Heart left ventricle (tissue), 16 donors: Measurements from ENCODE around the gene KRTAP4-9. TPM values are rescaled to one million over a fixed set of nuclear protein-coding genes. Genes with fewer than 3 reads are reported as not detected.
"Not testable (repeated sequence)": the region's sequence is repeated elsewhere in the genome, so short reads cannot be mapped to it uniquely, and the experiment has no call there.

Experiments used
- ATAC-seq, 4 donors: fragments of 200-7000 bp; cut with Tn5 transposase; one replicate each; pipeline ENCODE4 v1.9.1; 2020 to 2022; ENCODE audit warnings: moderate library complexity in 4 of 4, mild to moderate bottlenecking in 3 of 4, moderate number of reproducible peaks in 1 of 4
- DNase-seq, 5 donors: peaks; one replicate each; pipeline ENCODE4 v3.0.0-alpha.2; 2020
- H3K27ac ChIP-seq, 12 donors: fragments of 200-600 bp; sonication (generic) in 4 of 12; one replicate each; pipeline versions ENCODE4 v1.5.0 to v1.8.0; 2016 to 2022; ENCODE audit warnings: mild to moderate bottlenecking in 2 of 12
- H3K27me3 ChIP-seq, 9 donors: fragments of 200-600 bp; sonication (generic) in 2 of 9; one replicate each; pipeline versions ENCODE4 v1.5.1 to v1.8.0; 2016 to 2022; ENCODE audit warnings: mild to moderate bottlenecking in 3 of 9
- H3K36me3 ChIP-seq, 9 donors: fragments of 200-600 bp; sonication (generic) in 2 of 9; one replicate each; pipeline versions ENCODE4 v1.5.0 to v1.8.0; 2018 to 2022; ENCODE audit warnings: mild to moderate bottlenecking in 2 of 9
- H3K4me1 ChIP-seq, 12 donors: fragments of 200-600 bp; sonication (generic) in 4 of 12; one replicate each; pipeline versions ENCODE4 v1.5.0 to v1.8.0; 2016 to 2022; ENCODE audit warnings: mild to moderate bottlenecking in 3 of 12
- H3K4me3 ChIP-seq, 12 donors: fragments of 200-600 bp; sonication (generic) in 4 of 12; one replicate each; pipeline versions ENCODE4 v1.5.0 to v1.8.0; 2017 to 2022; ENCODE audit warnings: mild to moderate bottlenecking in 9 of 12, moderate library complexity in 4 of 12
- H3K9me3 ChIP-seq, 12 donors: fragments of 200-600 bp; sonication (generic) in 4 of 12; one replicate each; pipeline versions ENCODE4 v1.5.0 to v1.8.0; 2016 to 2022; ENCODE audit warnings: mild to moderate bottlenecking in 1 of 12
- POLR2A ChIP-seq, 2 donors: fragments of 450-650 bp; IDR thresholded peaks; one replicate each; pipeline ENCODE4 v1.6.1; 2017; ENCODE audit warnings: antibody characterized with exemption in 2 of 2, mild to moderate bottlenecking in 2 of 2, moderate library complexity in 2 of 2
- WGBS, 4 donors: extraction: QIAGEN DNeasy Blood & Tissue Kit in 2 of 4; methylation state at CpG; one replicate each; pipeline versions ENCODE4 v1.1.5 to v1.1.7; 2013 to 2018; 5-methylcytosine and 5-hydroxymethylcytosine counted together
- intact Hi-C, 10 donors: fragments of 100-400 bp; cut with DNase I; formaldehyde crosslinking; loops; one replicate each; pipeline versions ENCODE4 v1.11.1 to v1.14.2; 2022
- polyA plus RNA-seq, 2 donors: library from polyadenylated mRNA; stranded (reverse); fragments of 200-250 nt; gene quantifications; one replicate each; pipeline ENCODE4 v1.2.3, GENCODE V29; 2013
- total RNA-seq, 9 donors: library from RNA; depleted of rRNA in 2 of 9; stranded (reverse); fragments of >200 nt in 2 of 9; fragmentation: NEBNext Ultra II Directional in 3 of 9; extraction: Animal tissue kit (Norgen Biotek cat#: 25700) in 3 of 9; gene quantifications; one replicate each; pipeline versions ENCODE4 v1.1.0 to v1.2.4, GENCODE V29; 2016 to 2023
- TF ChIP-seq, protein P1 (sequence below), 12 donors: fragments of 200-600 bp; sonication (generic) in 4 of 12; IDR thresholded peaks; one replicate each; pipeline versions ENCODE4 v1.5.0 to v1.8.0; 2018 to 2022; ENCODE audit warnings: antibody characterized with exemption in 12 of 12, mild to moderate bottlenecking in 5 of 12
- donor health status: ischemic (EF 13 %, LVEDD 7.1; RV severe dilation, severe dysfunction).
- donor health status: healthy with polysubstance abuse.
- donor health status: DM: no; HTN: yes; CAD: no.
- donor health status: DM: no; HTN: no; CAD: no.
- donor health status: ischemic (EF 25% LVEDD 6.9; RV normal size, moderate dysfunction).
- donor health status: ischemic (EF 25% LVEDD 5.7; RV mildly dilated, moderate dysfunction).
- donor health status: healthy.
- donor health status: DM: yes; HTN: yes; CAD: no.
- donor health status: ischemic (EF 35%, LVEDD 5.7; RV mildly dilated, moderate dysfunction).
- donor health status: nonischemic (EF 11% LVEDD 7.7; RV severe dilation, severe dysfunction).
- donor health status: DM: yes; HTN: yes; CAD: no.
- donor health status: PGD.
- donor health status: ischemic (EF 29% LVEDD 5.4; RV normal size, mild dysfunction).
- donor health status: nonischemic (EF 23%, LVEDD 6.1; RV moderate dilation, normal function).

Gene KRTAP4-9
- total and polyA plus RNA-seq, 11 donors: not detected

- H3K36me3 ChIP-seq: no peaks in the 10 kb centered on the region
- H3K27me3 ChIP-seq: no peaks in the 10 kb centered on the region
- H3K27ac ChIP-seq: no peak overlapping the region
- no peaks in the 10 kb centered on the region for H3K4me1 ChIP-seq
- DNase-seq: no peak
- intact Hi-C loops: no loop called here
- no peak overlapping the region for H3K4me3 ChIP-seq
- no peak for ATAC-seq
- H3K9me3 ChIP-seq: peaks cover 0 to 23% (median 6%) of the 10 kb centered on the region in 12 donors
- TF ChIP-seq POLR2A (IDR thresholded peaks at IDR 0.05): no peak
- TF ChIP-seq, protein P1, sequence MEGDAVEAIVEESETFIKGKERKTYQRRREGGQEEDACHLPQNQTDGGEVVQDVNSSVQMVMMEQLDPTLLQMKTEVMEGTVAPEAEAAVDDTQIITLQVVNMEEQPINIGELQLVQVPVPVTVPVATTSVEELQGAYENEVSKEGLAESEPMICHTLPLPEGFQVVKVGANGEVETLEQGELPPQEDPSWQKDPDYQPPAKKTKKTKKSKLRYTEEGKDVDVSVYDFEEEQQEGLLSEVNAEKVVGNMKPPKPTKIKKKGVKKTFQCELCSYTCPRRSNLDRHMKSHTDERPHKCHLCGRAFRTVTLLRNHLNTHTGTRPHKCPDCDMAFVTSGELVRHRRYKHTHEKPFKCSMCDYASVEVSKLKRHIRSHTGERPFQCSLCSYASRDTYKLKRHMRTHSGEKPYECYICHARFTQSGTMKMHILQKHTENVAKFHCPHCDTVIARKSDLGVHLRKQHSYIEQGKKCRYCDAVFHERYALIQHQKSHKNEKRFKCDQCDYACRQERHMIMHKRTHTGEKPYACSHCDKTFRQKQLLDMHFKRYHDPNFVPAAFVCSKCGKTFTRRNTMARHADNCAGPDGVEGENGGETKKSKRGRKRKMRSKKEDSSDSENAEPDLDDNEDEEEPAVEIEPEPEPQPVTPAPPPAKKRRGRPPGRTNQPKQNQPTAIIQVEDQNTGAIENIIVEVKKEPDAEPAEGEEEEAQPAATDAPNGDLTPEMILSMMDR (IDR thresholded peaks at IDR 0.05): no peak
Measured at GRCh38 chr17:41141361-41141760, 36.2 kb downstream of the KRTAP4-9 start.

DNA sequence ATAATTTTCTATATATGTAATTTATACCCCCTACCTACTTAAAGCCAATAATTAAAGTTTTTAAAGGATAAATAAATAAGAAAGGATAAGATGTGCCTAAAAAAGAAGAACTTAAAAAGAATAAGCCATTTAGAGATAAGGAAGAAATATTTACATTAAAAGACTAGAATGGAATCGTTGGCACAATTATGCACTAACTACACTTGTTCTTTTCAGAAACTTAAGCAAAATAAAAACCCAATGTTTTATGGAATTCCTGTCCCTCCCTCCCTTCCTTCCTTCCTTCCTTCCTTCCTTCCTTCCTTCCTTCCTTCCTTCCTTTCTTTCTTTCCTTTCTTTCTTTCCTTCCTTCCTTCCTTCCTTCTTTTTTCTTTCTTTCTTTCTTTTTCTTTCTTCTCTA lies 39.7 kb downstream of the KRTAP4-9 start:
- Histone ChIP-seq H3K4me1 (no peaks in the 10 kb centered on the region), H3K27ac (no peak overlapping the region), H3K27me3 (peaks cover 0 to 6% (median 0%) of the 10 kb centered on the region in 9 donors), H3K36me3 (no peaks in the 10 kb centered on the region), H3K4me3 (no peak overlapping the region), H3K9me3 (peaks cover 0 to 22% (median 6%) of the 10 kb centered on the region in 12 donors)
- DNase-seq: no peak
- WGBS, 4 donors: 81 to 93% (median 93%) methylated on average over 1 of the region's 1 CpG
- TF ChIP-seq, protein P1 (IDR thresholded peaks at IDR 0.05): no peak
- no peak for TF ChIP-seq POLR2A (IDR thresholded peaks at IDR 0.05)
- ATAC-seq: no peak
- intact Hi-C loops: no loop called here

DNA sequence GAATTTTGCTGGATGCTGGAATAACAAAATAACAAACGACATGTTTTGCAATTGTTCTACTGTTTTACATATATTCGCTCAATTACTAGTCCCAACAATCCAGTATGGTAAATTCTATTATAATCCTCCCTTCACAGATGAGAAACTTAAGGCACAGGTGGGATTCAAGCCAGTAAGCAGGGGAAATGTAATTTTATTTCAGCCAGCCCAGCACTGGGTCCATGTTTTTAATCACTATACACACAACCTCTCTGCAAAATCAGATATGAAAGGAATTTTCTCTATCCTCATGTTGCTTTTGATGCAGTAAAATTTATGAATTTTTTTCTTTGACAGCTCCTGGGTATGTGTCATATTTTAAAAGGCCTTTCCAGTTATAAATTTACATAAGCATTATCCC lies 40.1 kb downstream of the KRTAP4-9 start:
- H3K27me3 ChIP-seq: peaks cover 0 to 7% (median 0%) of the 10 kb centered on the region in 9 donors
- H3K4me3 ChIP-seq: no peak overlapping the region
- DNase-seq (no peak), ATAC-seq (no peak)
- peaks cover 0 to 20% (median 5%) of the 10 kb centered on the region in 12 donors for H3K9me3 ChIP-seq
- TF ChIP-seq, protein P1 (IDR thresholded peaks at IDR 0.05): no peak
- no peak for TF ChIP-seq POLR2A (IDR thresholded peaks at IDR 0.05)
- H3K36me3 ChIP-seq: no peaks in the 10 kb centered on the region
- no peak overlapping the region for H3K27ac ChIP-seq
- intact Hi-C loops: no loop called here
- no peaks in the 10 kb centered on the region for H3K4me1 ChIP-seq
- whole genome bisulfite sequencing, 4 donors: 79 to 86% (median 81%) methylated on average over 2 of the region's 2 CpGs

DNA sequence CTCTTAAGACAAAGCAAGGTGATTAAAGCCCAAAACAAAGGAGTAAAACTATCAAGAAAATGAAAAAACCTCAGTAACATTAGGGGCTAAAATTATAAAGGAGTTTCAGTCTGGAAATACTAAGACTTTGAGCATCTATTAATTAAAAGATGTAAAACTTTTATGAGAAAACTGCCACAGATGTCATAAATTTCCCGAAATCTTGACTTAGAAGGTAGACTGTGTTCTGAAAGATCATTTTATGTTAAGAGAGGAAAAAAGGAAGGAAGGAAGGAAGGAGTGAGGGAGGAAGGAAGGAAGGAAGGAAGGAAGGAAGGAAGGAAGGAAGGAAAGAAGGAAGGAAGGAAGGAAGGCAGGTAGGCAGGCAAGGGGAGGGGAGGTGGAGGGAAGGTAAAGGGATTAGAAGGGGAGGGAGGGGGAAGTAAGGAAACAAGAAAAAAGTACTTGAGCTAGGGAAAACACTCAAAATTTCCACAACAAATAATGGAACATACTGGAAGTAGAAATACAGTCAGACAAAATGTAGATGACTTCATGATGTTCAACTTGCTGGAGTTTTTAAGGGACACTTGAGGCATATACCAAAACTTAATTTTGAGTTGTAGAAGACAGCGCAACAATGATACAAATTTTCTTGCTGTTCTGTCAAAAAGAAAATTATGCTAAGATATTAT lies 42.5 kb downstream of the KRTAP4-9 start:
- 65 to 96% (median 88%) methylated on average over 2 of the region's 2 CpGs for WGBS, 4 donors

DNA sequence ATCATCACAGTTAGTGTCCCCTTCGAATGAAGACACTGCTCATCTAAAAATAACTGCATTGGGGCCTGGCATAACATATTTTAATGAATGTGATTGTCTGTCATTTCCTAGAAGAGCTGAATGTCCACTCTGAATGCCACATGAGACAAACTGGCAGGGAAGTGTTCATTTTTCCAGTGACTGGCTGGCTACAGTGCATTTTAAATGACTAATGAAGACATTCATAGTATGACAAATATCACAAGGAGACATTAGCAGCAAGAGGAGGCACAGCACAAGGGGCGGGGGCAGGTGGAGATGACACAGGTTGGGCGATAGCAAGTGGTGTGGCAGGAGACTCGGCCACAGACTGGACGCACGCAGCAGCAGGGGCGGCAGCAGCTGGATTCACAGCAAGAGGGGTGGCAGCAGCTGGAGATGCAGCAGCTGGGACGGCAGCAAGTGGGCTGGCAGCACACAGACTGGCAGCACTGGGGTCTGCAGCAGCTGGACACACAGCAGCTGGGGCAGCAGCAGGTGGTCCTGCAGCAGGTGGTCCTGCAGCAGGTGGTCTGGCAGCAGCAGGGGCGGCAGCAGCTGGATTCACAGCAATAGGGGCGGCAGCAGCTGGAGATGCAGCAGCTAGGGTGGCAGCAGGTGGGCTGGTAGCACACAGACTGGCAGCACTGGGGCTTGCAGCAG lies 43.9 kb downstream of the KRTAP4-9 start:
- peaks cover 0 to 28% (median 0%) of the 10 kb centered on the region in 9 donors for H3K27me3 ChIP-seq
- 69 to 71% (median 70%) methylated on average over 10 of the region's 10 CpGs for WGBS, 4 donors
- H3K36me3 ChIP-seq, DNase-seq, ATAC-seq, H3K4me1 ChIP-seq, H3K27ac ChIP-seq, H3K9me3 ChIP-seq, intact Hi-C loops, H3K4me3 ChIP-seq: not testable (repeated sequence)

More for the DNA sequence above, 42.5 kb downstream of the KRTAP4-9 start:
- Histone ChIP-seq H3K27me3 (peaks cover 0 to 17% (median 0%) of the 10 kb centered on the region in 9 donors), H3K36me3 (no peaks in the 10 kb centered on the region), H3K9me3 (peaks cover 0 to 16% (median 5%) of the 10 kb centered on the region in 12 donors), H3K27ac (no peak overlapping the region), H3K4me1 (no peaks in the 10 kb centered on the region), H3K4me3 (no peak overlapping the region)
- ATAC-seq (no peak), DNase-seq (no peak)
- intact Hi-C loops: no loop called here
- TF ChIP-seq, protein P1 (IDR thresholded peaks at IDR 0.05): no peak
- no peak for TF ChIP-seq POLR2A (IDR thresholded peaks at IDR 0.05)
